Endothelial cell of umbilical vein (primary cell): Measurements from ENCODE around the gene RASAL3. TPM values are rescaled to one million over a fixed set of nuclear protein-coding genes. Genes with fewer than 3 reads are reported as not detected.

Experiments used
- BruUV-seq: library from RNA; stranded (reverse); fragments of 400-500 nt; replicated peaks from 2 replicates; lab custom pipeline; 2021; lab: Mats Ljungman, UMichigan
- CTCF ChIA-PET: fragments of 300-600, 350-600 bp; sonication (Branson Sonifier 250); formaldehyde crosslinking; loops from one replicate; lab custom pipeline; 2021; ENCODE audit warnings: antibody characterized with exemption, inconsistent platforms; lab: Charles Lee
- POLR2A ChIA-PET: fragments of 300-600, 350-600 bp; sonication (Branson Sonifier 250); formaldehyde crosslinking; loops from one replicate; lab custom pipeline; 2021; ENCODE audit warnings: antibody characterized with exemption, inconsistent platforms; lab: Charles Lee
- DNase-seq: peaks from one replicate; pipeline ENCODE4 v3.0.0-alpha.2; 2011; ENCODE audit warnings: low read depth, low spot score
- FAIRE-seq: peaks from 2 replicates; lab custom pipeline; 2011; peaks lifted over from hg19 to GRCh38; lab: Jason Lieb, UNC
- H2AFZ ChIP-seq: 2 replicates; pipeline ENCODE4 v1.6.0; 2012; ENCODE audit warnings: low read depth, low read length, control low read depth, inconsistent platforms
- H3K27ac ChIP-seq: 2 replicates; pipeline ENCODE4 v1.5.1; 2011; ENCODE audit warnings: low read depth, mild to moderate bottlenecking, control low read depth, low read length, moderate library complexity; ENCODE audit not compliant: insufficient read depth
- H3K27me3 ChIP-seq, 2 experiments: 2 replicates each; pipeline versions ENCODE4 v1.6.0 to v1.6.1; 2011; ENCODE audit warnings: low read length in 2 of 2, mixed read lengths in 1 of 2; ENCODE audit not compliant: control insufficient read depth in 2 of 2, insufficient read depth in 2 of 2
- H3K36me3 ChIP-seq, 2 experiments: 2 replicates in 1 of 2; 3 replicates in 1 of 2; pipeline ENCODE4 v1.5.1; 2011; ENCODE audit warnings: low read length in 2 of 2, mild to moderate bottlenecking in 1 of 2, moderate library complexity in 1 of 2; ENCODE audit not compliant: control insufficient read depth in 2 of 2, insufficient read depth in 2 of 2; ENCODE audit errors: extremely low read depth in 1 of 2
- H3K4me1 ChIP-seq: 3 replicates; pipeline ENCODE4 v1.5.1; 2011; ENCODE audit warnings: mild to moderate bottlenecking, low read length; ENCODE audit not compliant: control insufficient read depth, insufficient read depth; ENCODE audit errors: extremely low read depth
- H3K4me2 ChIP-seq: 2 replicates; pipeline ENCODE4 v1.6.1; 2011; ENCODE audit warnings: low read length, control low read depth, mixed read lengths; ENCODE audit not compliant: insufficient read depth
- H3K4me3 ChIP-seq, 3 experiments: fragments of 200-600 bp in 1 of 3; sonication (generic), shearing (Covaris generic) in 1 of 3; replicated peaks in 1 of 3; 2 replicates each; pipeline ENCODE4 v1.5.1; 2011 to 2016; ENCODE audit warnings: control low read depth in 3 of 3, low read length in 3 of 3, mild to moderate bottlenecking in 2 of 3, inconsistent platforms in 1 of 3, low read depth in 1 of 3, moderate library complexity in 1 of 3; ENCODE audit not compliant: insufficient read depth in 1 of 3
- H3K79me2 ChIP-seq: 2 replicates; pipeline ENCODE4 v1.6.0; 2012; ENCODE audit warnings: low read length, inconsistent platforms; ENCODE audit not compliant: control insufficient read depth, insufficient read depth
- H3K9ac ChIP-seq: replicated peaks from 2 replicates; pipeline ENCODE3; 2011; ENCODE audit warnings: low read length, control low read depth; ENCODE audit not compliant: insufficient read depth; ENCODE audit errors: extremely low read depth
- H3K9me1 ChIP-seq: replicated peaks from 3 replicates; pipeline ENCODE4 v1.6.0; 2011; ENCODE audit warnings: mild to moderate bottlenecking, low read length; ENCODE audit not compliant: control insufficient read depth, insufficient read depth; ENCODE audit errors: extremely low read depth
- H3K9me3 ChIP-seq: replicated peaks from 2 replicates; pipeline ENCODE4 v1.5.1; 2012; ENCODE audit warnings: low read length, inconsistent platforms; ENCODE audit not compliant: control insufficient read depth, insufficient read depth
- H4K20me1 ChIP-seq: replicated peaks from 2 replicates; pipeline ENCODE3; 2011; ENCODE audit warnings: mild to moderate bottlenecking, low read length; ENCODE audit not compliant: control insufficient read depth, insufficient read depth; ENCODE audit errors: extremely low read depth
- EZH2 ChIP-seq: IDR thresholded peaks from 2 replicates; pipeline ENCODE4 v1.6.1; 2012; ENCODE audit warnings: borderline replicate concordance, low read depth, mild to moderate bottlenecking, moderate library complexity, low read length, inconsistent platforms; ENCODE audit not compliant: severe bottlenecking
- FOS ChIP-seq: IDR thresholded peaks from 2 replicates; pipeline ENCODE4 v1.6.1; 2011; ENCODE audit warnings: mild to moderate bottlenecking, low read length, moderate library complexity, borderline replicate concordance; ENCODE audit not compliant: insufficient read depth
- GATA2 ChIP-seq: IDR thresholded peaks from 2 replicates; pipeline ENCODE4 v1.7.0; 2011; ENCODE audit warnings: low read depth, mild to moderate bottlenecking, moderate library complexity, mixed read lengths, low read length; ENCODE audit not compliant: insufficient read length, insufficient read depth
- MAX ChIP-seq: IDR thresholded peaks from 2 replicates; pipeline ENCODE4 v1.6.1; 2011; ENCODE audit not compliant: insufficient read depth, insufficient read length
- MYC ChIP-seq: IDR thresholded peaks from one replicate; pipeline ENCODE4 v1.6.1; 2011; ENCODE audit warnings: mild to moderate bottlenecking, low read depth, low read length
- POLR2A ChIP-seq: IDR thresholded peaks from 2 replicates; pipeline ENCODE4 v1.6.1; 2012; ENCODE audit warnings: low read depth, mild to moderate bottlenecking, control low read depth, low read length
- POLR2AphosphoS5 ChIP-seq: IDR thresholded peaks from 2 replicates; pipeline ENCODE4 v1.6.1; 2012; ENCODE audit warnings: low read depth, mild to moderate bottlenecking, control low read depth, low read length, moderate library complexity; ENCODE audit not compliant: insufficient read depth
- dilution Hi-C: fragments of 300-500 bp; cut with MboI; formaldehyde crosslinking; loops from one replicate; pipeline ENCODE4 v1.15.0; 2019; ENCODE audit warnings: low sequenced_read_pairs; ENCODE audit not compliant: extremely low pct_ligation_motif_present
- intact Hi-C: fragments of 100-400 bp; cut with micrococcal nuclease; formaldehyde crosslinking; loops from one replicate; pipeline ENCODE4 v1.10.0; 2022
- polyA plus RNA-seq, 4 experiments: library from polyadenylated mRNA; depleted of rRNA in 3 of 4; stranded (reverse) in 3 of 4; unstranded in 1 of 4; fragments of >200 nt; gene quantifications; 2 replicates each; pipeline versions ENCODE4 v1.2.1 to v1.2.3, GENCODE V29; 2011 to 2012; ENCODE audit warnings: missing spikeins in 1 of 4
- total RNA-seq: library from RNA; stranded (reverse); gene quantifications from 2 replicates; pipeline ENCODE4 v1.2.3, GENCODE V29; 2021

RASAL3 gene
- total and polyA plus RNA-seq, 2 donors (not counting 3 experiments of a cell fraction or from before 2014, with no cell fraction given): 4.1 to 5.7 TPM

- POLR2A ChIA-PET: interaction anchor here (1.4 to 1.9 kb wide), 2 partner anchors 14 to 20 kb away, joined by 5 to 10 read pairs; partner anchors contain the start of gene AKAP8L
- no peaks in the 10 kb centered on the region for H3K9me3 ChIP-seq
- H3K9ac ChIP-seq: peak overlapping the region; percentile 62
- dilution Hi-C loops (no loop called here), intact Hi-C loops (loop anchor here (1.0 kb wide), 4 partner anchors 14 to 123 kb away; no protein-coding TSS in a partner anchor)
- no peaks in the 10 kb centered on the region for H3K27me3 ChIP-seq
- peak overlapping the region; percentile 52 to 77 (median 71) for H3K4me3 ChIP-seq
- H3K27ac ChIP-seq: peak overlapping the region; percentile 25
- H2AFZ ChIP-seq: peak overlapping the region; percentile 87
- BruUV-seq: TSS peak; percentile 56
- FAIRE-seq (peak; percentile 80), DNase-seq (peak; percentile 88)
- H4K20me1 ChIP-seq: no peaks in the 10 kb centered on the region
- CTCF ChIA-PET: interaction anchor here (0.7 to 3.6 kb wide), 6 partner anchors 14 to 255 kb away, joined by 3 to 24 read pairs (median 5); partner anchors contain the start of genes AKAP8L and WIZ
- H3K4me1 ChIP-seq: peaks cover 12% of the 10 kb centered on the region
- H3K4me2 ChIP-seq: peak overlapping the region; percentile 83
- no peaks in the 10 kb centered on the region for H3K9me1 ChIP-seq
- peaks cover 4 to 8% of the 10 kb centered on the region in 2 experiments for H3K36me3 ChIP-seq
- H3K79me2 ChIP-seq: peaks cover 42% of the 10 kb centered on the region
- TF ChIP-seq FOS (no peak), MAX (peak; percentile 54), POLR2AphosphoS5 (peak; percentile 95), MYC (peak; percentile 58), POLR2A (peak; percentile 75), GATA2 (no peak), EZH2 (no peak)
These were observed 31.5 kb downstream of the RASAL3 start for GRCh38 chr19:15432629-15433518.
